Psoas muscle (tissue), 8 donors: ENCODE results near the gene ADAMTSL2. TPM values are rescaled to one million over a fixed set of nuclear protein-coding genes. Genes with fewer than 3 reads are reported as not detected.

Experiments used
- ATAC-seq, 4 donors: fragments of 200-7000 bp; cut with Tn5 transposase; one replicate each; pipeline ENCODE4 v1.9.1; 2020; ENCODE audit warnings: moderate library complexity in 3 of 4, mild to moderate bottlenecking in 2 of 4
- DNase-seq, 2 donors: peaks; one replicate each; pipeline ENCODE4 v3.0.0-alpha.2; 2020
- H3K27ac ChIP-seq: fragments of 200-600 bp; one replicate; pipeline ENCODE4 v1.8.0; 2022
- H3K27me3 ChIP-seq, 3 donors: fragments of 200-600 bp in 1 of 3; one replicate each; pipeline versions ENCODE4 v1.6.1 to v1.8.0; 2013 to 2022; ENCODE audit warnings: low read length in 2 of 3, mild to moderate bottlenecking in 2 of 3, moderate library complexity in 1 of 3; ENCODE audit not compliant: insufficient read depth in 3 of 3
- H3K36me3 ChIP-seq, 2 donors: fragments of 200-600 bp in 1 of 2; one replicate each; pipeline versions ENCODE4 v1.6.1 to v1.8.0; 2013 to 2022; ENCODE audit warnings: low read depth in 1 of 2, mild to moderate bottlenecking in 1 of 2, moderate library complexity in 1 of 2; ENCODE audit not compliant: insufficient read depth in 1 of 2
- H3K4me1 ChIP-seq: fragments of 200-600 bp; one replicate; pipeline ENCODE4 v1.8.0; 2022
- H3K4me3 ChIP-seq: fragments of 200-600 bp; one replicate; pipeline ENCODE4 v1.8.0; 2022; ENCODE audit warnings: mild to moderate bottlenecking
- H3K9me3 ChIP-seq: fragments of 200-600 bp; one replicate; pipeline ENCODE4 v1.8.0; 2022
- CTCF ChIP-seq: fragments of 200-600 bp; IDR thresholded peaks from one replicate; pipeline ENCODE4 v1.8.0; 2022; ENCODE audit warnings: antibody characterized with exemption
- WGBS, 3 donors: extraction: QIAGEN DNeasy Blood & Tissue Kit; methylation state at CpG; one replicate each; pipeline versions ENCODE4 v1.1.6 to v1.1.7; 2013; 5-methylcytosine and 5-hydroxymethylcytosine counted together
- intact Hi-C, 2 donors: fragments of 100-400 bp; cut with DNase I; formaldehyde crosslinking; loops; one replicate each; pipeline versions ENCODE4 v1.11.0 to v1.14.2; 2022
- polyA plus RNA-seq, 3 donors: library from polyadenylated mRNA; stranded (reverse); fragments of 200-250 nt; gene quantifications; one replicate each; pipeline ENCODE4 v1.2.3, GENCODE V29; 2013
- total RNA-seq, 4 donors: library from RNA; stranded (reverse); fragmentation: NEBNext Ultra II Directional in 2 of 4; extraction: Animal tissue kit (Norgen Biotek cat#: 25700) in 2 of 4; gene quantifications; one replicate each; pipeline versions ENCODE4 v1.2.1 to v1.2.4, GENCODE V29; 2021 to 2023
- donor health status: healthy with polysubstance abuse.
- donor health status: DM: no; HTN: no; CAD: no; lungs with moderate emphysema.
- donor health status: Bipolar disorder and iron deficiency.
- donor health status: healthy.
- donor health status: DM: yes; HTN: yes; CAD: no.
- donor health status: DM: no; HTN: no; CAD: no.
- donor health status: DM: no; HTN: no; CAD: no.
- donor health status: DM: yes; HTN: yes; CAD: no.

ADAMTSL2 gene
- total and polyA plus RNA-seq, 7 donors: 0.21 to 5.4 (median 0.71) TPM

DNA sequence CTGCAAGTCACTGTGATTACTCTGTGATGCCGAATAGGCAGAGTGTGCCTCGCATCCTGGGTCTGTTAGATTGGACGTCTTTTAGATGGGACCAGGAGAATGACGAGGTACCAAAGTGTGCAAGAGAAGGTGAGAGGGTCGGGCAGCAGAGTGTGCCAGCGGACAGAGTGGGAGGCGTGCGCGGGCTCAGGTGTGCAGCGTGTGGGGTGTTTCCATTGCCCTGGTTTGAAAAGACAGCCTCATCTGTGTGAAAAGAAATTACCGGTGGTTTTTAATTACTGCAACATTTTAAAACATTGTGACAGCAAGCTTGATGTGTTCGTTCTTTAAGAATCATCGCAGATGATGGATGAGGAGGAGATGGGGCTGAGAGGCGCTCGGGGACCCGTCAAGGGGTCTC, 78.9 kb downstream of the ADAMTSL2 start:
- WGBS, 3 donors: 82 to 87% (median 85%) methylated on average over 16 of the region's 16 CpGs
- intact Hi-C loops: no loop called here
- no peak for ATAC-seq
- peaks cover 0 to 93% (median 15%) of the 10 kb centered on the region in 3 donors for H3K27me3 ChIP-seq
- no peak for DNase-seq
- no peaks in the 10 kb centered on the region for H3K36me3 ChIP-seq
- H3K4me3 ChIP-seq: no peak overlapping the region
- no peak overlapping the region for H3K27ac ChIP-seq
- H3K9me3 ChIP-seq: no peaks in the 10 kb centered on the region
- no peak for TF ChIP-seq CTCF
- no peaks in the 10 kb centered on the region for H3K4me1 ChIP-seq

GRCh38 chr9:133614056-133614455, 79.6 kb downstream of the ADAMTSL2 start:
- Histone ChIP-seq H3K27me3 (peaks cover 0 to 88% (median 12%) of the 10 kb centered on the region in 3 donors), H3K4me1 (no peaks in the 10 kb centered on the region), H3K36me3 (no peaks in the 10 kb centered on the region), H3K27ac (no peak overlapping the region), H3K4me3 (no peak overlapping the region), H3K9me3 (no peaks in the 10 kb centered on the region)
- intact Hi-C loops: no loop called here
- DNase-seq (no peak), ATAC-seq (no peak)
- no peak for TF ChIP-seq CTCF
- 69 to 74% (median 72%) methylated on average over 10 of the region's 10 CpGs for WGBS, 3 donors

GRCh38 chr9:133614678-133615077, 80.2 kb downstream of the ADAMTSL2 start:
- intact Hi-C loops: no loop called here
- Histone ChIP-seq H3K4me1 (no peaks in the 10 kb centered on the region), H3K9me3 (no peaks in the 10 kb centered on the region), H3K4me3 (no peak overlapping the region), H3K36me3 (no peaks in the 10 kb centered on the region), H3K27me3 (peaks cover 0 to 85% (median 12%) of the 10 kb centered on the region in 3 donors), H3K27ac (no peak overlapping the region)
- no peak for TF ChIP-seq CTCF
- DNase-seq (no peak), ATAC-seq (no peak)
- WGBS, 3 donors: 43 to 65% (median 44%) methylated on average over 5 of the region's 5 CpGs

DNA sequence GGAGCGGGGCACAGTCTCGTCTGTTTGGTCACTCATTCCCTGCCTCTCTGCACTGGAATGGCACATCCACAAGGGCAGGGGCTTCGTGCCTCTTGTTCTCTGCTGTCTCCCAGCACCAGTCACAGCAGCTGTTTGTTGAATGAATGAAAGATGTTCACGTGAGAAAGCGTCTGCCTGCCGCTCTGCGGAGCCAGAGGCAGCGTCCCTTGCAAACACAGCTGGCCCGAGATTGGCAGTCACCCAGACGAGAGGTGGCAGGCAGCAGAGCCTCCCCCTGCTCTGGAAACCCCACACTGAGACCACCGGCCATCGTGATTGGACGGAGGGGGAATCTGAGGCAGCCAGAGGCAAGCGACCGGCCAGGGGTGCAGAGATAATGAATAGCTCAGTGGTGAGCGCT, 80.7 kb downstream of the ADAMTSL2 start:
- ATAC-seq (no peak), DNase-seq (no peak)
- Histone ChIP-seq H3K4me3 (no peak overlapping the region), H3K4me1 (no peaks in the 10 kb centered on the region), H3K27ac (no peak overlapping the region), H3K36me3 (no peaks in the 10 kb centered on the region), H3K27me3 (peaks cover 0 to 80% (median 12%) of the 10 kb centered on the region in 3 donors), H3K9me3 (no peaks in the 10 kb centered on the region)
- TF ChIP-seq CTCF: no peak
- intact Hi-C loops: no loop called here
- 14 to 35% (median 15%) methylated on average over 16 of the region's 16 CpGs for WGBS, 3 donors

GRCh38 chr9:133615606-133616188, 81.2 kb downstream of the ADAMTSL2 start:
- H3K4me3 ChIP-seq: no peak overlapping the region
- no peak for ATAC-seq
- H3K4me1 ChIP-seq: no peaks in the 10 kb centered on the region
- no peak for DNase-seq
- intact Hi-C loops: no loop called here
- no peak for TF ChIP-seq CTCF
- peaks cover 0 to 76% (median 12%) of the 10 kb centered on the region in 3 donors for H3K27me3 ChIP-seq
- H3K27ac ChIP-seq: no peak overlapping the region
- H3K9me3 ChIP-seq: no peaks in the 10 kb centered on the region
- 56 to 74% (median 56%) methylated on average over 9 to 13 of the region's 13 CpGs for WGBS, 3 donors
- no peaks in the 10 kb centered on the region for H3K36me3 ChIP-seq
